Ovary (tissue), 9 donors: Measurements from ENCODE around the gene ELAVL3. TPM values are rescaled to one million over a fixed set of nuclear protein-coding genes. Genes with fewer than 3 reads are reported as not detected.
A peak's percentile ranks its signal among the peaks of the same experiment; 100 is the strongest.

Source experiments
- DNase-seq, 5 donors: peaks; one replicate each; pipeline ENCODE4 v3.0.0-alpha.2; 2019 to 2020
- H3K27ac ChIP-seq, 2 donors: fragments of 200-600 bp; one replicate each; pipeline versions ENCODE4 v1.5.1 to v1.8.0; 2019 to 2022
- H3K27me3 ChIP-seq: fragments of 200-600 bp; one replicate; pipeline ENCODE4 v1.8.0; 2022
- H3K36me3 ChIP-seq: fragments of 200-600 bp; sonication (generic); one replicate; pipeline ENCODE4 v1.5.1; 2019
- H3K4me1 ChIP-seq: one replicate; pipeline ENCODE4 v1.8.1; 2013; ENCODE audit warnings: mild to moderate bottlenecking, moderate library complexity; ENCODE audit not compliant: insufficient read depth
- H3K4me3 ChIP-seq: fragments of 200-600 bp; sonication (generic); one replicate; pipeline ENCODE4 v1.5.1; 2017
- H3K9me3 ChIP-seq, 2 donors: fragments of 200-600 bp in 1 of 2; sonication (generic) in 1 of 2; one replicate each; pipeline versions ENCODE4 v1.5.1 to v1.8.1; 2013 to 2019; ENCODE audit warnings: mild to moderate bottlenecking in 1 of 2, moderate library complexity in 1 of 2
- CTCF ChIP-seq, 3 donors: fragments of 450-650 bp in 2 of 3; fragments of 200-600 bp in 1 of 3; IDR thresholded peaks; one replicate each; pipeline versions ENCODE4 v1.5.1 to v1.8.0; 2016 to 2022; ENCODE audit warnings: antibody characterized with exemption in 3 of 3, mild to moderate bottlenecking in 1 of 3
- EP300 ChIP-seq: sonication (generic); formaldehyde crosslinking; IDR thresholded peaks from one replicate; pipeline ENCODE4 v1.6.1; 2017; ENCODE audit warnings: antibody characterized with exemption
- POLR2A ChIP-seq: fragments of 450-650 bp; IDR thresholded peaks from one replicate; pipeline ENCODE4 v1.6.1; 2017; ENCODE audit warnings: antibody characterized with exemption, mild to moderate bottlenecking, moderate library complexity
- WGBS, 3 donors: extraction: QIAGEN DNeasy Blood & Tissue Kit in 1 of 3; methylation state at CpG; one replicate each; pipeline versions ENCODE4 v1.1.5 to v1.1.7; 2013 to 2017; 5-methylcytosine and 5-hydroxymethylcytosine counted together
- intact Hi-C, 4 donors: fragments of 100-400 bp; cut with DNase I; formaldehyde crosslinking; loops; one replicate each; pipeline versions ENCODE4 v1.11.0 to v1.15.1; 2022 to 2023
- polyA plus RNA-seq, 2 donors: library from polyadenylated mRNA; stranded (reverse); fragments of 200-250 nt in 1 of 2; fragments of 350-450 nt in 1 of 2; fragmentation: Illumina TruSeq in 1 of 2; extraction: RNeasy Lipid Tissue Mini Kit (QIAGEN cat#74804) in 1 of 2; gene quantifications; one replicate each; pipeline ENCODE4 v1.2.3, GENCODE V29; 2013 to 2014
- total RNA-seq, 7 donors: library from RNA; depleted of rRNA in 2 of 7; stranded (reverse); fragments of >200 nt in 2 of 7; fragmentation: NEBNext Ultra II Directional in 3 of 7; extraction: Animal tissue kit (Norgen Biotek cat#: 25700) in 3 of 7; gene quantifications; one replicate each; pipeline versions ENCODE4 v1.1.0 to v1.2.4, GENCODE V29; 2016 to 2023
- donor health status: DM: no; HTN: no; CAD: no; lungs with moderate emphysema.
- donor health status: DM: no; HTN: no; CAD: no.
- donor health status: Bipolar disorder and iron deficiency.
- donor health status: DM: yes; HTN: yes; CAD: no.
- donor health status: DM: no; HTN: no; CAD: no.
- donor health status: DM: yes; HTN: yes; CAD: no.

The ELAVL3 gene
- total and polyA plus RNA-seq, 9 donors, result not detected

GRCh38 chr19:11445141-11445540, 35.7 kb downstream of the ELAVL3 start:
- Histone ChIP-seq H3K4me3 (no peak overlapping the region), H3K27ac (no peak overlapping the region), H3K27me3 (no peaks in the 10 kb centered on the region), H3K36me3 (no peaks in the 10 kb centered on the region), H3K4me1 (no peaks in the 10 kb centered on the region), H3K9me3 (no peaks in the 10 kb centered on the region)
- TF ChIP-seq CTCF (IDR thresholded peaks at IDR 0.05) (no peak), POLR2A (no peak), EP300 (no peak)
- DNase-seq, result no peak
- intact Hi-C loops, result loop anchor here in 2 of 4 donors (10.0 kb wide), 1 partner anchor 150 kb away; the partner anchor contains the start of gene TSPAN16 (in 2 of the 2)
- 84 to 87% (median 85%) methylated on average over 13 of the region's 13 CpGs for WGBS, 3 donors

GRCh38 chr19:11444059-11444458, 36.8 kb downstream of the ELAVL3 start:
- WGBS, 3 donors, result 64 to 87% (median 69%) methylated on average over 4 to 5 of the region's 5 CpGs
- H3K36me3 ChIP-seq, result no peaks in the 10 kb centered on the region
- H3K9me3 ChIP-seq, result no peaks in the 10 kb centered on the region
- H3K4me3 ChIP-seq, result no peak overlapping the region
- H3K27ac ChIP-seq, result no peak overlapping the region
- no peak for TF ChIP-seq CTCF (IDR thresholded peaks at IDR 0.05)
- no peak for TF ChIP-seq EP300
- no peak for TF ChIP-seq POLR2A
- no peaks in the 10 kb centered on the region for H3K4me1 ChIP-seq
- no peak for DNase-seq
- no peaks in the 10 kb centered on the region for H3K27me3 ChIP-seq
- intact Hi-C loops, result loop anchor here in 2 of 4 donors (10.0 kb wide), 1 partner anchor 149 kb away; the partner anchor contains the start of gene TSPAN16 (in 2 of the 2)

- no peaks in the 10 kb centered on the region for H3K9me3 ChIP-seq
- TF ChIP-seq CTCF (IDR thresholded peaks at IDR 0.05) (no peak), POLR2A (no peak), EP300 (no peak)
- WGBS, 3 donors, result 89 to 93% (median 90%) methylated on average over 9 of the region's 9 CpGs
- H3K4me3 ChIP-seq, result no peak overlapping the region
- no peaks in the 10 kb centered on the region for H3K36me3 ChIP-seq
- intact Hi-C loops, result no loop called here
- H3K27ac ChIP-seq, result no peak overlapping the region
- no peak for DNase-seq
- H3K27me3 ChIP-seq, result no peaks in the 10 kb centered on the region
- peaks cover 12% of the 10 kb centered on the region for H3K4me1 ChIP-seq
These were observed 42.9 kb downstream of the ELAVL3 start for GRCh38 chr19:11437955-11438354.

GRCh38 chr19:11435833-11436313, 45.0 kb downstream of the ELAVL3 start:
- peak overlapping the region in 1 of 2 donors; percentile 9 for H3K27ac ChIP-seq
- H3K4me3 ChIP-seq, result peak overlapping the region; percentile 88
- H3K27me3 ChIP-seq, result no peaks in the 10 kb centered on the region
- no peak for TF ChIP-seq CTCF (IDR thresholded peaks at IDR 0.05)
- no peak for TF ChIP-seq POLR2A
- TF ChIP-seq EP300, result no peak
- 2 to 3% (median 2%) methylated on average over 21 of the region's 21 CpGs for WGBS, 3 donors
- no peaks in the 10 kb centered on the region for H3K9me3 ChIP-seq
- H3K4me1 ChIP-seq, result peaks cover 12% of the 10 kb centered on the region
- peak in 2 of 5 donors; percentile 54 to 56 for DNase-seq
- intact Hi-C loops, result no loop called here
- H3K36me3 ChIP-seq, result no peaks in the 10 kb centered on the region
